NCI-H2107 (cell line): ENCODE results near the gene MELK.
A peak's percentile ranks its signal among the peaks of the same experiment; 100 is the strongest.
"Not testable (repeated sequence)": the region's sequence is repeated elsewhere in the genome, so short reads cannot be mapped to it uniquely, and the experiment has no call there.

Experiments used
- DNase-seq: peaks from one replicate; lab custom pipeline; 2025; lab: John Stamatoyannopoulos, UW

Gene MELK

GRCh38 chr9:36572515-36573418, at the start of gene MELK:
Gene MELK (plus strand): TSS chr9:36572895. CDS start chr9:36581682, 8,787 bp downstream.
- DNase-seq: peak; percentile 68

DNA sequence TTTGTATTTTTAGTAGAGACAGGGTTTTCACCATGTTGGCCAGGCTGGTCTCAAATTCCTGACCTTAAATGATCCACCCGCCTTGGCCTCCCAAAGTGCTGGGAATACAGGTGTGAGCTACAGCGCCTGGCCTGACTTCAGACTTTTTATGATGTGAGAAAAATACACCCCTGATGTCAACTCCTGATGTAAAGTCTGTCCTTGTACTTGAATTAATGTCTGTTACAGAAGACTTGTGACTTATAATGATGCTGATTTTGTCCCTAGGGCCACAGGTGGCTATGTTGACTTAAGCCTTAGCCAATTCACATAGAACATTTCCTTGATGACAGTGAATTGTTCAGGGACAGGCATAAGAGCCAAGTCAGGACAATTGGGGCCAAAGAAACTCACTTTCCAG, 42.5 kb upstream of the MELK start:
- no peak for DNase-seq

DNA sequence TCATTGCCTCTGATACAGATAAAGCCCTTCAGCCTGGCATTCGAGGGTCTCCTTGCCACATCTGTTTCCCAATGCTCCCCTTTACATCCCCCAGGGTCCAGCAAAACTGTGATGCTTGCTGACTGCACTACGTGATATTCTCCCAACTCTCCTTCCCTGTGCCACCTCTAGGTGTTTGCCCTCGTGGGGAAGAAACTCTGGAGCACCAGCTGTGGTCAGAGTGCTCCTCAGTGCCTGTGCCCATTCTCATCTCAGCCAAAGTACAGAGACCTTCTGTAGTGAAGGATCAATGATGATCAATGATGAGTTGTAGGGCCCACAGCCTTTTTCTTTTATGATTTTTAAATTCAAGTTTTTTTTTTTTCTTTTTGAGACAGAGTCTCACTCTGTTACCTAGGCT, 40.3 kb upstream of the MELK start:
- DNase-seq: no peak

DNA sequence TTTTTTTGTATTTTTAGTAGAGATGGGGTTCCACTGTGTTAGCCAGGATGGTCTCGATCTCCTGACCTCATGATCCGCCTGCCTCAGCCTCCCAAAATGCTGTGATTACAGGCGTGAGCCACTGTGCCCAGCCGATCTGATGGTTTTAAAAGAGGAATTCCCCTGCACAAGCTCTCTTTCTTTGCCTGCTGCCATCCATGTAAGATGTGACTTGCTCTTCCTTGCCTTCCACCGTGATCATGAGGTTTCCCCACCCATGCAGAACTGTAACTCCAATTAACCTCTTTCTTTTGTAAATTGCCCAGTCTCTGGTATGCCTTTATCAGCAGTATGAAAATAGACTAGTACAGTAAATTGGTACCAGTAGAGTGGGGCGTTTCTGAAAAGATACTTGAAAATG, 39.0 kb upstream of the MELK start:
- DNase-seq: not testable (repeated sequence)

GRCh38 chr9:36535107-36535506, 37.6 kb upstream of the MELK start:
- DNase-seq: no peak

- DNase-seq: no peak
Observed at GRCh38 chr9:36537861-36538260, 34.8 kb upstream of the MELK start.

DNA sequence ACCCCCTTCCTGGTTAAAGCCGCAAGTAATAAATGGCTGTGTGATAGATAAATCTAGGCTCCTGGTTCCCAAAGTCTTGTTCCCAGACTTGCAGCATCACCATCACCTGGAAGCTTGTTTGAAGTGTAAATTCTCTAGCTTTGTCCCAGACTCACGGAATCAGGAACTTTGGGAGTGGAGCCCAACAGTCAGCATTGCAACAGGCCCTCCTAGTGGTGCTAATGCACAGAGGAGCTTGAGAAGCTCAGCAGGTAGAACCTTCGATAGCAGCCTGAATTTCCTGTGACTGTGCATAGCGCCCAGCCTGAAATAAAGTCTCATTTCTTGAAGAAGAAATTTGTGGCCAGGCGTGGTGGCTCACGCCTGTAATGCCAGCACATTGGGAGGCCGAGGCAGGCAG, 30.3 kb upstream of the MELK start:
- no peak for DNase-seq

DNA sequence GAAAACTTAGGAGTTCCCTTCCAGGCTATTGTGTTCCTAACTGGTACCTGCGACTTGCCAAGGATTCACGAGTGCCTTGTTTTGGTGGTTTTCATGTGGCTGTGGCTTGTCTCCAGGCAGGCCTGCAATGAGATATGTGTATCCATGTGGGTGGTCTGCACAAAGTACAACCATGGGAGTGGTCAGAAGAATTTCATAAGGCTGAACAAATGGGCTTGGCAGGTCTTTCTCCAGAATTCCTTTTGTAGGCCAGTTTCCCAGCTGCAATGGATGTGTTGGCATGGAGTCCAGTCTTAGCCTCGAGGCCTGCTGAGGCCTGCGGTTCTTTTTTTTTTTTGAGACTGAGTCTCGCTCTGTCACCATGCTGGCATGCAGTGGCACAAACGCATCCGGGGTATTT, 28.8 kb upstream of the MELK start:
- no peak for DNase-seq

GRCh38 chr9:36547598-36547997, 25.1 kb upstream of the MELK start:
- no peak for DNase-seq

DNA sequence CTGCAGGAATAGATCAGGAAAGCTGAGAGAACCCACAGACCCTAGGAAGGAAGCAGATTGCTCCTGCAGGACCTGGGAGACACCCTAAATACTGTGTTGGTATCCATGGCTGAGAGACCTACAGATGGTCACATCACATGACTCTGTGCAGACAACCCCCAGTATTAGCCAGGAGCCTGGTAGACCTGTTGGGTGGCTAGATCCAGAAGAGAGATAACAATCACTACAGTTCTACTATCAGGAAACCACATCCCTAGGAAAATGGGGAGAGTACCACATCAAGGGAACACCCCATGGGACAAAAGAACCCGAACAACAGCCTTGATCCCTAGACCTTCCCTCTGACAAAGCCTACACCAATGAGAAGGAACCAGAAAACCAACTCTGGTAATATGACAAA, 24.2 kb upstream of the MELK start:
- DNase-seq: no peak

GRCh38 chr9:36550135-36550534, 22.6 kb upstream of the MELK start:
- no peak for DNase-seq

- DNase-seq: not testable (repeated sequence)
Observed at GRCh38 chr9:36550631-36551098, 22.0 kb upstream of the MELK start.

GRCh38 chr9:36551129-36551528, 21.6 kb upstream of the MELK start:
- DNase-seq: no peak

DNA sequence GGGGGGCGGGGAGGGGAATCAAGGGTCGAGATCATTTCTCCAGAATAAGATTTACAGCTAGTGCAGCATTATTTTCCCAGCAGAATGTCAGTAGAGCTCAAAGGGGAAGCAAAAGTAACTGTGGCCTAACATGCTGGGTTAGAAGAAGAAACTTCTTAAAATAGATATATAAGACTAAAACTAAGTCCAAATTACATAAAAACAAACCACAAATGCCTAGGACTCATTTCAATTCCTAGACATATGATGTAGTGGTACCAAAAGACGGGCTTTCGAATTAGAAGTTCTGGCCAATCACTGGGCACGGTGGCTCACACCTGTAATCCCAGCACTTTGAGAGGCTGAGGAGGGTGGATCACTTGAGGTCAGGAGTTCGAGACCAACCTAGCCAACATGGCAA, 20.8 kb upstream of the MELK start:
- no peak for DNase-seq

- DNase-seq: no peak
Observed at GRCh38 chr9:36559036-36559695, 13.5 kb upstream of the MELK start.

- DNase-seq: no peak
Observed at GRCh38 chr9:36560771-36561170, 11.9 kb upstream of the MELK start.

GRCh38 chr9:36562801-36563200, 9.9 kb upstream of the MELK start:
- DNase-seq: not testable (repeated sequence)

DNA sequence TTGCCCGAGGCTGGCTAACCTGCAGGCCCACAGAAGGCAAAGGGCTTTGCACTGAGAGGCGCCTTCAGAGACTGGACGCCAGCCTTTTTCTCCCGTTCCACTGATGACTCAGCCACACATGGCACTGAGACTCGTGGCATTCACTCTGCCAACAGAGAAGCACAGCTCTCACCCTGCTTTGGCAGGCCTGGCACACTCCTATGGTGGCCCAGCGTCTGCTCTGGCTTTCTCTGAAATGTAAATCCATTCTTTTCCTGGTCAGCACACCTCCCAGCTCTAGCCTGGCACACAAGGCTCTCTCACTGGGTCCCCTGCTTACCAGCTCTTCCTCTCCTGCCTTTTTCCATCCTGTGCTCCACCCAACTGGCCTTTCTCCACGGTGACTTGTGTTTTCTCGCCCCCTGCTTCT, 5.9 kb upstream of the MELK start:
- no peak for DNase-seq

DNA sequence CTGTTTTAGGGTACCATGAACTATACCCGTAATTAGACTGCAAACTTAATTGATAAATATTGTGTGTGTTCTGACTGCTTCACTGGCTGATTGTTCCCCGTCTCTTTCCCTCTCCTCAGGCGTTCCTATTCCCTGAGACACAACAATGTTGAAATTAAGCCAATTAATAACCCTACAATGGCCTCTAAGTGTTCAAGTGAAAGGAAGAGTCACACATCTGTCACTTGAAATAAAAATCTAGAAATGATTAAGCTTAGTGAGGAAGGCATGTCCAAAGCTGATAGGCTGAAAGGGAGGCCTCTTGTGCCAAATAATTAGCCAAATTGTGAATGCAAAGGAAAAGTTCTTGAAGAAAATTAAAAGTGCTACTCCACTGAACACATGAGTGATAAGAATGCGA, 4.0 kb upstream of the MELK start:
- not testable (repeated sequence) for DNase-seq

GRCh38 chr9:36571333-36571732, 1.4 kb upstream of the MELK start:
- DNase-seq: no peak

GRCh38 chr9:36574045-36574444, 1.4 kb downstream of the MELK start:
- DNase-seq: not testable (repeated sequence)

DNA sequence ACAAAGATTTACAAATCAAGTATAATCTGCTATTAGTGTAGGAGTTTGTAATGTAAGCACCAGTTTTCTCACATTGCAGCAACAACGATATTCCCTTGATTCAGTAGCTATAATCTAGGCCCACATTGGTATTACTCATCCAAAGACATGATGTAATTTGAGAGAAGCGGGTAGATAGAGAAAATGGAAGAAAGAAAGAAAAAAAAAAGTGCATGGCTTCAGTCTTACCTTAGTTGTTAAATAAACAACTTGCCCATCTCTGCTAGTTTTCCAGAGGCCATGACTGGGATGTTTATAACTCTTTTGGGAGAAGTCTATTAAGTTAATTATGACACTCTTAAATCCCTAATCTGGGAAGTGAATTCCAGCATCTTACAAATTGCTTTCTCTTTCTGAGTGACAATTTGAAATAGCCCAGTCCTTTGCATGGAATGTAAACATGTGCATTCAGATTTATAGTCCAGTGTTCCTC, 2.8 kb downstream of the MELK start:
- no peak for DNase-seq

DNA sequence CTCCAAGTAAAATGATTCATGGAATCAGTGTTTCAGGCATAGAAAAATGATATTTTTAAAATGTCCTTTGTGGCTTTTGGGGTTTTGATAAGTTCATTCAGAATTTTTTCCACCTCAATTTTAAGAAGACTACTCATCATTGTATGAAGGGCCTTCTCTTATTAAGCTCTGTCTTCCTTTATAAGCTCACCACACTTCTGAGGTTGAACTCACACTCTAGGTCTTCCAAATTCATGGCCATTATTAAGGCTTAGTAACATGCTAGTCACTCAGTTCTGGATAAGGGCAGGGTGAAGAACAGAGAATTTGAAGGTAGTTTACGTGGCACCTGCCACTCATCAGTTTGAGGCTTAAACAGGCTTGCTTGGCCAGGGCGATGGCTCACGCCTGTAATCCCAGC, 4.2 kb downstream of the MELK start:
- DNase-seq: no peak
